PC-3 (cell line): Measurements from ENCODE around the gene FAM117B.

Source experiments
- EZH2 ChIP-seq: fragments of 300-600 bp; sonication (generic); IDR thresholded peaks from one replicate; pipeline ENCODE4 v1.6.1; 2017; ENCODE audit warnings: antibody characterized with exemption, mild to moderate bottlenecking, low read length; ENCODE audit not compliant: unreplicated experiment
- EZH2phosphoT487 ChIP-seq: fragments of 300-600 bp; sonication (generic); IDR thresholded peaks from 2 replicates; pipeline ENCODE4 v1.6.1; 2018; ENCODE audit warnings: mild to moderate bottlenecking, antibody characterized with exemption, low read length, borderline replicate concordance
- TF ChIP-seq, protein P1 (sequence below): fragments of 300-600 bp; sonication (generic); conservative IDR thresholded peaks from 2 replicates; pipeline ENCODE4 v1.5.1; 2017; ENCODE audit warnings: antibody characterized with exemption, low read depth, mild to moderate bottlenecking, low read length

DNA sequence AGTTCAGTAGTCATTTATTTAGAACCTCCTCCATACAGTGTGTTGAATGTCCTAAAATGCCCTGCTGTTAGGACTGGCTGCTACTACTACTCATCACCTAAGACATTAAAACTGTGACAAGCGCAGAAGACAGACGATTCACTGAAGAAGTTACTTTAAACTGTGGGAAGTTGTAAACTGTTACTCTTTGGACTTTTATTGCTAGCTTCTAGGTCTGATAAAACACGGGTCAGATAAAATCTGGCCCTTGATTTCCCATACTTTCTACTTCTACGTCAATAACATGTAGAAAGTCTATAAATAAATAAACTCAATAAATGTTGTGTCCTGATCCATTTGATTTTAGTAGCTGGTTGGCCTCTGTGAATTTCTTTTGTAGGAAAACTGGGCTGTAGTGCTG is 123.4 kb downstream of the FAM117B start:
- no peak for TF ChIP-seq EZH2
- TF ChIP-seq, protein P1, sequence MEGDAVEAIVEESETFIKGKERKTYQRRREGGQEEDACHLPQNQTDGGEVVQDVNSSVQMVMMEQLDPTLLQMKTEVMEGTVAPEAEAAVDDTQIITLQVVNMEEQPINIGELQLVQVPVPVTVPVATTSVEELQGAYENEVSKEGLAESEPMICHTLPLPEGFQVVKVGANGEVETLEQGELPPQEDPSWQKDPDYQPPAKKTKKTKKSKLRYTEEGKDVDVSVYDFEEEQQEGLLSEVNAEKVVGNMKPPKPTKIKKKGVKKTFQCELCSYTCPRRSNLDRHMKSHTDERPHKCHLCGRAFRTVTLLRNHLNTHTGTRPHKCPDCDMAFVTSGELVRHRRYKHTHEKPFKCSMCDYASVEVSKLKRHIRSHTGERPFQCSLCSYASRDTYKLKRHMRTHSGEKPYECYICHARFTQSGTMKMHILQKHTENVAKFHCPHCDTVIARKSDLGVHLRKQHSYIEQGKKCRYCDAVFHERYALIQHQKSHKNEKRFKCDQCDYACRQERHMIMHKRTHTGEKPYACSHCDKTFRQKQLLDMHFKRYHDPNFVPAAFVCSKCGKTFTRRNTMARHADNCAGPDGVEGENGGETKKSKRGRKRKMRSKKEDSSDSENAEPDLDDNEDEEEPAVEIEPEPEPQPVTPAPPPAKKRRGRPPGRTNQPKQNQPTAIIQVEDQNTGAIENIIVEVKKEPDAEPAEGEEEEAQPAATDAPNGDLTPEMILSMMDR = no peak
- no peak for TF ChIP-seq EZH2phosphoT487
